ENCODE results near the gene TAS2R14. TPM values are rescaled to one million over a fixed set of nuclear protein-coding genes. Genes with fewer than 3 reads are reported as not detected.

TAS2R14 gene
- total RNA-seq, 4 donors from 2014 or later = 0.23 to 3.5 (median 1.7) TPM

GRCh38 chr12:10900530-10900929 is 38.5 kb downstream of the TAS2R14 start:
- 100% methylated on average over 1 of the region's 1 CpG for WGBS
- TF ChIP-seq POLR2A (IDR thresholded peaks at IDR 0.05) (no peak), CTCF (IDR thresholded peaks at IDR 0.05) (no peak), POLR2AphosphoS5 (IDR thresholded peaks at IDR 0.05) (no peak), EP300 (IDR thresholded peaks at IDR 0.05) (no peak)
- Histone ChIP-seq H3K27ac (no peak overlapping the region), H3K36me3 (no peaks in the 10 kb centered on the region), H3K4me3 (no peak overlapping the region), H3K27me3 (no peaks in the 10 kb centered on the region), H3K4me1 (no peaks in the 10 kb centered on the region), H3K9me3 (peaks cover 15% of the 10 kb centered on the region)
- DNase-seq (ENCODE audit: low spot score in 2 of 2) = no peak

- Histone ChIP-seq H3K9me3 (no peaks in the 10 kb centered on the region), H3K4me1 (no peaks in the 10 kb centered on the region), H3K27me3 (no peaks in the 10 kb centered on the region), H3K36me3 (no peaks in the 10 kb centered on the region), H3K27ac (no peak overlapping the region), H3K4me3 (no peak overlapping the region)
- DNase-seq (ENCODE audit: low spot score in 2 of 2) = no peak
- TF ChIP-seq EP300 (IDR thresholded peaks at IDR 0.05) = no peak
- TF ChIP-seq CTCF (IDR thresholded peaks at IDR 0.05) = no peak
- no peak for TF ChIP-seq POLR2A (IDR thresholded peaks at IDR 0.05)
- no peak for TF ChIP-seq POLR2AphosphoS5 (IDR thresholded peaks at IDR 0.05)
- 94% methylated on average over 5 of the region's 5 CpGs for WGBS
These were observed 42.2 kb downstream of the TAS2R14 start for GRCh38 chr12:10896854-10897253.

- WGBS = 98% methylated on average over 2 of the region's 2 CpGs
- Histone ChIP-seq H3K9me3 (no peaks in the 10 kb centered on the region), H3K36me3 (no peaks in the 10 kb centered on the region), H3K27me3 (no peaks in the 10 kb centered on the region), H3K27ac (no peak overlapping the region), H3K4me3 (no peak overlapping the region), H3K4me1 (no peaks in the 10 kb centered on the region)
- TF ChIP-seq POLR2A (IDR thresholded peaks at IDR 0.05) = no peak
- TF ChIP-seq CTCF (IDR thresholded peaks at IDR 0.05) = no peak
- TF ChIP-seq EP300 (IDR thresholded peaks at IDR 0.05) = no peak
- no peak for TF ChIP-seq POLR2AphosphoS5 (IDR thresholded peaks at IDR 0.05)
- no peak for DNase-seq (ENCODE audit: low spot score in 2 of 2)
These were observed 47.1 kb downstream of the TAS2R14 start for GRCh38 chr12:10891937-10892336.

GRCh38 chr12:10889226-10889625 is 49.8 kb downstream of the TAS2R14 start:
- H3K36me3 ChIP-seq = no peaks in the 10 kb centered on the region
- no peak for DNase-seq (ENCODE audit: low spot score in 2 of 2)
- no peaks in the 10 kb centered on the region for H3K9me3 ChIP-seq
- H3K4me1 ChIP-seq = no peaks in the 10 kb centered on the region
- no peak overlapping the region for H3K27ac ChIP-seq
- TF ChIP-seq POLR2AphosphoS5 (IDR thresholded peaks at IDR 0.05) (no peak), CTCF (IDR thresholded peaks at IDR 0.05) (no peak)
- no peaks in the 10 kb centered on the region for H3K27me3 ChIP-seq
- no peak overlapping the region for H3K4me3 ChIP-seq

Other genes starting within 250 kb of the TAS2R14 start
- 100 to 1,000 TPM; 610 to 832 (median 677) TPM for gene YBX3, start 215.9 kb downstream of the TAS2R14 start, total RNA-seq
- gene TAS2R7, start 136.6 kb downstream of the TAS2R14 start, total RNA-seq = not detected
- gene TAS2R8, start 132.0 kb downstream of the TAS2R14 start, total RNA-seq = not detected
- gene TAS2R9, start 129.1 kb downstream of the TAS2R14 start, total RNA-seq = not detected
- 1 to 10 TPM in 1 of 4 donors, under 1 TPM in 3; 0.68 to 1.1 (median 0.75) TPM for gene TAS2R10, start 112.9 kb downstream of the TAS2R14 start, total RNA-seq
- gene PRR4, start 89.8 kb downstream of the TAS2R14 start, total RNA-seq = 100 to 1,000 TPM in 2 of 4 donors, 10 to 100 TPM in 2; 37.1 to 399 (median 124) TPM
- gene PRH1, start 55.0 kb downstream of the TAS2R14 start, total RNA-seq = 10 to 100 TPM in 3 of 4 donors, 1 to 10 TPM in 1; 8.8 to 51.3 (median 20.0) TPM
- gene TAS2R13, start 29.7 kb downstream of the TAS2R14 start, total RNA-seq = 1 to 10 TPM in 2 of 4 donors, under 1 TPM in 2; 0.38 to 2.6 (median 1.7) TPM
- gene PRH2, start 10.0 kb downstream of the TAS2R14 start, total RNA-seq = 1 to 10 TPM in 1 of 4 donors, not detected in 3; 2.1 TPM
- 1 to 10 TPM in 1 of 4 donors, under 1 TPM in 1, not detected in 2; 0.89 to 4.8 TPM for gene TAS2R50, start 47.6 kb upstream of the TAS2R14 start, total RNA-seq
- gene TAS2R20, start 59.0 kb upstream of the TAS2R14 start, total RNA-seq = 1 to 10 TPM in 3 of 4 donors, not detected in 1; 1.0 to 4.1 (median 2.6) TPM
- 1 to 10 TPM in 2 of 4 donors, not detected in 2; 2.5 to 9.3 TPM for gene TAS2R19, start 83.4 kb upstream of the TAS2R14 start, total RNA-seq
- 1 to 10 TPM in 2 of 4 donors, under 1 TPM in 1, not detected in 1; 0.55 to 8.3 (median 3.5) TPM for gene TAS2R31, start 92.1 kb upstream of the TAS2R14 start, total RNA-seq
- gene TAS2R46, start 123.0 kb upstream of the TAS2R14 start, total RNA-seq = 1 to 10 TPM in 3 of 4 donors, not detected in 1; 1.2 to 8.9 (median 2.0) TPM
- 1 to 10 TPM in 2 of 4 donors, under 1 TPM in 1, not detected in 1; 0.89 to 4.9 (median 4.7) TPM for gene TAS2R43, start 153.1 kb upstream of the TAS2R14 start, total RNA-seq
- 10 to 100 TPM in 1 of 4 donors, 1 to 10 TPM in 3; 1.6 to 11.3 (median 4.1) TPM for gene TAS2R30, start 195.4 kb upstream of the TAS2R14 start, total RNA-seq
- gene SMIM10L1, start 231.9 kb upstream of the TAS2R14 start, total RNA-seq = 1 to 10 TPM; 2.8 to 7.0 (median 4.1) TPM
- not detected for gene TAS2R42, start 247.7 kb upstream of the TAS2R14 start, total RNA-seq

Measured in suprapubic skin (tissue), 4 donors.